ENCODE data around the gene MMP10.

- TF ChIP-seq CTCF (optimal IDR thresholded peaks at IDR 0.05 in 1 of 3, IDR thresholded peaks at IDR 0.05 in 1 of 3, conservative IDR thresholded peaks at IDR 0.05 in 1 of 3; ENCODE audit: extremely low read depth in 1 of 3, insufficient read depth in 2 of 3, low read length in 3 of 3) (no peak), EZH2 (IDR thresholded peaks at IDR 0.05; ENCODE audit: low read length) (no peak)
Observed at GRCh38 chr11:102722821-102723220, 57.6 kb downstream of the MMP10 start.
